ENCODE results near the gene MTREX.

- no peak for TF ChIP-seq CTCF (IDR thresholded peaks at IDR 0.05)
- TF ChIP-seq POLR2A (IDR thresholded peaks at IDR 0.05), result no peak
- no peak for TF ChIP-seq POLR2AphosphoS5 (IDR thresholded peaks at IDR 0.05)
- no peak for TF ChIP-seq EP300 (IDR thresholded peaks at IDR 0.05)
Measured at GRCh38 chr5:55407984-55408383, 100.2 kb downstream of the MTREX start.
